Fibroblast of skin of back (primary cell): Measurements from ENCODE around the gene SH2D3A.
A peak's percentile ranks its signal among the peaks of the same experiment; 100 is the strongest.
"Not testable (repeated sequence)": the region's sequence is repeated elsewhere in the genome, so short reads cannot be mapped to it uniquely, and the experiment has no call there.

ENCODE experiments used
- DNase-seq: peaks from one replicate; pipeline ENCODE4 v3.0.0-alpha.2; 2013

Gene SH2D3A

DNA sequence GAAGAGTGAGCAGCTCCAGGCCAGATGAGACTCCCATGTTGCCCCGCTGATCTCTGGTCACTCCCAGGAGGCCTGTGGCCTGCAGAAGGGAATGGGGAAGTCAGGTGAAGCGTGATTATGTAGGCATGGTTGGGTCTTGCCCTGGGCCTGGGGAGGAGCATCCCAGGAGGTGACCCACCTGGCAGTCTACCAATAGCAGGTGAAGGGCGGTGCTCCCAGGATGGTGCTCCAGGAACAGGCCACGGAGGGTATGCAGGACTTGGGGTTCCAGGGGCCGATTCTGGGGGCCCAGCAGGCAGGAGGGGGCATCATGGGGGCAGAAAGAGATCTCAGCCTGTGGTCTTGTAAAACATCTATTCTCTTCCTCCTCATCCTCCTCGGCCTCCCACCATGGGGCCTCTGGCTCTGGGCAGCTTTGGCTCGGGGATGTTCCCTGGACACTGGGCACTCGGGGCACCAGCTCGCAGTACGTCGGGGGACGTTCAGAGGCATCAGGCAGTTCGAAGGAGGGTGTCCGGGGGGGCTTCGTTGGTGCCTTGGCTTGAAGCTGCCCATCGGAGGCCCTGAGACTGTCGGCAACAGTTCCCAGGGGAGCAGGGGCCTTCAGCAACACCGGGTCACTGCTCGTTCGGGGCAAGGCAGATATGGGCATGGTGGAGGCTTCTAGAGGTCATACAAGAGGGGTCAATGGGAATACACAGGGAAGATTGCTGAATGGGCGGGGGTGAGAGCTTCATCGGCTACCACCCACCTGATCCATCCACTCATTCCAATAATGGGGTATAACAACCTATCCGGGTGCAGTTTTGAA lies 12.4 kb downstream of the SH2D3A start:
- DNase-seq, result no peak

GRCh38 chr19:6754136-6754535 lies 13.1 kb downstream of the SH2D3A start:
- no peak for DNase-seq

GRCh38 chr19:6753178-6754031 lies 13.8 kb downstream of the SH2D3A start:
- peak; percentile 55 for DNase-seq

GRCh38 chr19:6752256-6753177 lies 14.7 kb downstream of the SH2D3A start:
- DNase-seq, result no peak

- DNase-seq, result no peak
These were observed 16.0 kb downstream of the SH2D3A start for GRCh38 chr19:6751189-6751588.

- DNase-seq, result no peak
These were observed 17.2 kb downstream of the SH2D3A start for GRCh38 chr19:6750062-6750461.

DNA sequence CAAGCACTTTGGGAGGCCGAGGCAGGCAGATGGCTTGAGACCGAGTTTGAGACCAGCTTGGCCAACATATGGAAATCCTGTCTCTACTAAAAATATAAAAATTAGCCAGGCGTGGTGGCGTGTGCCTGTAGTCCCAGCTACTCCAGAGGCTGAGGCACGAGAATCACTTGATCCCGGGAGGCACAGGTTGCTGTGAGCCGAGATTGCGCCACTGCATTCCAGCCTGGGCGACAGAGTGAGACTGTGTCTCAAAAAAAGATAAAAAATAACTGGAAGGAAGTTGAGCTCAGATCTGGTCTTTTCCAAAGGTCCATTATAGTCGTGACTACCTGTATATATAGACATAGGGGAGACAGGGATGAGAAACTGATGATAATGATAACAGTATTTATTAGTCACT lies 18.7 kb downstream of the SH2D3A start:
- DNase-seq, result not testable (repeated sequence)

GRCh38 chr19:6745965-6746364 lies 21.3 kb downstream of the SH2D3A start:
- no peak for DNase-seq

GRCh38 chr19:6744381-6745301 lies 22.6 kb downstream of the SH2D3A start:
- DNase-seq, result peak; percentile 92

GRCh38 chr19:6743714-6744380 lies 23.4 kb downstream of the SH2D3A start:
- no peak for DNase-seq

DNA sequence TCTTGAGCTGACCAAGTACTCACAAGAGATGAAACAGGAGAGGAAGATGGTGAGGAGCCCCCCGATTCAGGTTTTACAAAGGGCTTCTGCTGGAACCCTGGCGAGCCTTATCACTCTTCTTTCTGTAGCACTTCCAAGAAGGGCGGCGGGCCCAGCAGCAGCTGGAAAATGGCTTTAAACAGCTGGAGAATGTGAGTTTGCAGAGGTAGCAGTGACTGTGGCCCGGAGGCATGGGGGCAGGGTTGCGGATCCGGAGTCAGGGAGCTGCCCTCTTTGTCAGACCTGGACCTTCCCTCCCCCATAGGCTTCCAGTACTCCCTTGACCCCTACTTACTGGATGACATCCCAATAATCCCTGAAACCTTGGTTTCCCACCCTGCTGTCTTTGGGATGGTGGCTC lies 24.2 kb downstream of the SH2D3A start:
- no peak for DNase-seq

DNA sequence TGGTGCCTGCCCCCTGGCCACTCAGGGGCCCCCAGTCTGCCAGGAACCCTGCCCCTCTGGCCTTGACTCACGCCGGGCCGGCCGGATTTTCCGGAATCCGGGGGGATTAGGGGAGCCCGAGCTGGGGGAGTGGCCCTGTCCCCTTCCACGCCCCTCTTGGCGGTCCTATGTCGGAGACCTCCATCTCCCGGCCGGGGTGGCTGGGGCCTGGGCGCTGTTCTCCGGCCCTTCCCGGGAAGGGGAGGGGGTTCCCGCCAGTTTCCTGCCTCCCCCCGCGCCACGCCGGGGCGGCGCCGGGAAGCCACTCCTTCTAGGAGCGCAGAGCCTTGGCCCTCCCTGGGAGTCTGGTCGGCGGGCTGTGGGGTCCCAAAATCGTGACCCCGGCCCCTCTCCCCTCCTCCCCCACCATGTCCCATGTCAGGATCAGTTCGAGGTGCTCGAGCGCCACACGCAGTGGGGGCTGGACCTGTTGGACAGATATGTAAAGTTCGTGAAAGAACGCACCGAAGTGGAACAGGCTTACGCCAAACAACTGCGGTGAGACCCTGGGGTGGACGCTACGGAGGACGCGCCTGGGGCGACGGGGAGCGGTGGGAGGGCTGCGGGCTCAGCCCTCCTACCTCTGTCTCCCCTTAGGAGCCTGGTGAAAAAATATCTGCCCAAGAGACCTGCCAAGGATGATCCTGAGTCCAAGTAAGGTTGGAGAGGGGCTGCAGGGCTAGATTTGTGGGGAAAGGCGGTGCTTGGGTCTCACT lies 26.5 kb downstream of the SH2D3A start:
- DNase-seq, result peak; percentile 32

DNA sequence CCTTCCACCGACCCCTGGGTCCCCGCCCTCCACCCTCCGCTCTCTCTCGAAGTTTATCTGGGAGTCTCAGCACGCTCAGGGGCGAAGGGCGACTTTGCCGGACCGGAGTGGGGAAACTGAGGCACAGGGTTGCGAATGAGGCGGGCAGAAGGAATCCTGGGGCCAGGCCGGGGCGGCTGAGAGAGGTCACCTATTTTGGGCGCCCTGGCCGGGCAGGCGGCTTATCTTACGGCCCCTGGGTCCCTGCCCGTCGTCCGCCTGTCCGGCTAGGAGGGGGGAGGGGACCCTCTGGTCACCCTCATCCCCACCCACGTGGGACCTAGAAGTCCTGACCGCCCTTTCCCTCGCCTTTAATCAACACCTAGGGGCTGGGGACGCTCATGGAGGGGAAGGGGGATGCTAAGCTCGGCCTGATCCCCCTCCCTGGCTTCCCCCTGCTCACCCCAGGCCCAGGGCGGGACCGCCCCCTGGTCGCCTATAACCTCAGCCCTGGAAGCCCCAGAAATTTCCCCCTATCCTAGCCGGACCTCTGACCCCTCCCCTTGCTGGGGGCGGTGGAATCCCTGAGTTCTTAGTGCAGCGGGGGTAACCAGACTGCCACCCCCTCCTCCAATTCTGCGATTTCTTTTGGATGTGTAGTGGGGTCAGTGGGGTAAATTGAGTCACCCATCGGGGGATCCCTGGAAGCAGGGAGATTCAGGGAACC lies 27.2 kb downstream of the SH2D3A start:
- DNase-seq, result peak; percentile 18

GRCh38 chr19:6739390-6739882 lies 27.8 kb downstream of the SH2D3A start, which contains the start of gene TRIP10:
TSS of gene TRIP10 (plus strand) at chr19:6739680. CDS start at chr19:6739762, 82 bp downstream.
- peak; percentile 78 for DNase-seq

- DNase-seq, result peak; percentile 18
These were observed 28.3 kb downstream of the SH2D3A start for GRCh38 chr19:6738787-6739389.

DNA sequence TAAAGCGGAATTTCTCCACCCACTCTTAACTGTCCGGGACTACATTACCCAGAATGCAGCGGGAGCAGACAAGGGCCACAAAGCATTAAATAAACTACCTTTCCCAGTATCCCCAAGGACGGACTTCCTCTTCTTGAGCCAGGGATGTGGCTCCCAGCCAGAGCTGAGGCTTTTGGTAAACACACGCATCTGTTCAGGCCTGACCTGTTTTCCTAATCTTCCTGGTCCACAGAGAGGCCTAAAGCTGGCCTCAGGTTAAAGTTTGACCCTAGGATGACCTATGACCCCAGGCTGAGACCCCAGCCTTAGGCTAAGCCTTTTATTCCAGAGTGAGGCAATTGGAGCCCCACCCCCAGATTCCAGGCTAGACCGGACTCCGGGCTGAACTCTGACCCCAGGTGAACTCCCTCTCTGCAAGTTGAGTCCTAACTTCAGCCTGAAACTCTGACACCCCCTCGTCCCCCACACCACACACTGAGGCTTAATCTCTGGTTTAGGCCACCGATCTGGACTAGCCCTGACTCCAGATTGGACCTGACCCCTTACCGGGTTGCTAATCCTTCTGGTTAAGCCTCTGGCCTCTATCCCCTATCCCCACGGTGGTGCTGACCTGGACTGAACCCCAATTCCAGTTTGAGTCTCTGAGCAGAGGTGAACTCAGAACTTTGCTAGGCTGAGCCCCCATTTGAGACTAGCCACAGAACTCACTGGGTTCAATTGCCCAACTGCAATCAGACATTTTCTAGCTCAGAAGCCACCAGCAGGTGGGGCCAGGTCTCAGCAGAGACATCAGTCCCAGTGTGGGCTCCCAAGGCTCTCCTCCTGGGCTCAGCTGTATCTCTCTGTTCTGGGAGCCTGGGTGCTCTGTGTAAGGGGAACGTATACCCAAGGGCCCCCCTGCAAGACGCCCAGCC lies 29.1 kb downstream of the SH2D3A start:
- DNase-seq, result peak; percentile 84

- peak; percentile 100 for DNase-seq
These were observed 29.9 kb downstream of the SH2D3A start, which contains the start of gene GPR108 for GRCh38 chr19:6737284-6737872. TSS of gene GPR108 (minus strand) at chr19:6737580. CDS start at chr19:6737576, 4 bp downstream.
